LNCAP (cell line): Measurements from ENCODE around the gene ANXA6.

Experiments used
- TF ChIP-seq, protein P1 (sequence below): fragments of 450-650 bp; IDR thresholded peaks from 2 replicates; pipeline ENCODE4 v1.5.1; 2017; ENCODE audit warnings: mild to moderate bottlenecking

The ANXA6 gene

DNA sequence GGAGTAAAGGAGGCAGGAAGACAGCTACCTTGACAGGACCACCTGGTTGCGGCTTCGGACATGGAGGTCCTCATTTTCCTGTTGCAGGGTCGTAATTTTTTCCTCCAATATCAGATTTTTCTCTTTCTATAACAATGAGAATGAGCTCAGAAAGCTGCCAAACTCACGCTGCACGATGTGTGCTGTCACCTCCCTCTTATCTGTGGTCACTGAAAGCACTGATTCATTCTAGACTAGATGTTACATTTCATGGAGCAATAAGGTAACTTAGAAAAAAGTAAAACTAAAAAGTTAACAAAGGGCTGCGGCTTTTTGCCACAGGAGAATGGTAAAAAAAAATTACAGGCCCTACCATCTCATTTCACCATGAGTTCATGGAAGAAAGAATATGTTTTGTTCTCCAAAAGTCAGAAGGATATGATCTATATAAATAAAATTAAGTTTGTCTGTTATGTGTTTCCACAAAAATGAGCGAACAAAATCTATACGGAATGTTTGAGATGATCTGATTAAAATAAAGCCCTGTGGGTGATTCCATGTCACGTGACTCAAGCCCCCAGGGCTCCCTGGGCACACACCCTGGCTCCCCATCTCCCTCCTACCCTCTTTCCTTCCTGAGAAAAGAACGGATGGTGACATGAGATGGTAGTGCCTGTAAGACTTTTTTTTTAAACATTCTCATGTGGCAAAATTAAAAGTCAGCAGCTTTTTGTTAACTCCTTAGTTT is 26.9 kb upstream of the ANXA6 start:
- TF ChIP-seq, protein P1, sequence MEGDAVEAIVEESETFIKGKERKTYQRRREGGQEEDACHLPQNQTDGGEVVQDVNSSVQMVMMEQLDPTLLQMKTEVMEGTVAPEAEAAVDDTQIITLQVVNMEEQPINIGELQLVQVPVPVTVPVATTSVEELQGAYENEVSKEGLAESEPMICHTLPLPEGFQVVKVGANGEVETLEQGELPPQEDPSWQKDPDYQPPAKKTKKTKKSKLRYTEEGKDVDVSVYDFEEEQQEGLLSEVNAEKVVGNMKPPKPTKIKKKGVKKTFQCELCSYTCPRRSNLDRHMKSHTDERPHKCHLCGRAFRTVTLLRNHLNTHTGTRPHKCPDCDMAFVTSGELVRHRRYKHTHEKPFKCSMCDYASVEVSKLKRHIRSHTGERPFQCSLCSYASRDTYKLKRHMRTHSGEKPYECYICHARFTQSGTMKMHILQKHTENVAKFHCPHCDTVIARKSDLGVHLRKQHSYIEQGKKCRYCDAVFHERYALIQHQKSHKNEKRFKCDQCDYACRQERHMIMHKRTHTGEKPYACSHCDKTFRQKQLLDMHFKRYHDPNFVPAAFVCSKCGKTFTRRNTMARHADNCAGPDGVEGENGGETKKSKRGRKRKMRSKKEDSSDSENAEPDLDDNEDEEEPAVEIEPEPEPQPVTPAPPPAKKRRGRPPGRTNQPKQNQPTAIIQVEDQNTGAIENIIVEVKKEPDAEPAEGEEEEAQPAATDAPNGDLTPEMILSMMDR: no peak

DNA sequence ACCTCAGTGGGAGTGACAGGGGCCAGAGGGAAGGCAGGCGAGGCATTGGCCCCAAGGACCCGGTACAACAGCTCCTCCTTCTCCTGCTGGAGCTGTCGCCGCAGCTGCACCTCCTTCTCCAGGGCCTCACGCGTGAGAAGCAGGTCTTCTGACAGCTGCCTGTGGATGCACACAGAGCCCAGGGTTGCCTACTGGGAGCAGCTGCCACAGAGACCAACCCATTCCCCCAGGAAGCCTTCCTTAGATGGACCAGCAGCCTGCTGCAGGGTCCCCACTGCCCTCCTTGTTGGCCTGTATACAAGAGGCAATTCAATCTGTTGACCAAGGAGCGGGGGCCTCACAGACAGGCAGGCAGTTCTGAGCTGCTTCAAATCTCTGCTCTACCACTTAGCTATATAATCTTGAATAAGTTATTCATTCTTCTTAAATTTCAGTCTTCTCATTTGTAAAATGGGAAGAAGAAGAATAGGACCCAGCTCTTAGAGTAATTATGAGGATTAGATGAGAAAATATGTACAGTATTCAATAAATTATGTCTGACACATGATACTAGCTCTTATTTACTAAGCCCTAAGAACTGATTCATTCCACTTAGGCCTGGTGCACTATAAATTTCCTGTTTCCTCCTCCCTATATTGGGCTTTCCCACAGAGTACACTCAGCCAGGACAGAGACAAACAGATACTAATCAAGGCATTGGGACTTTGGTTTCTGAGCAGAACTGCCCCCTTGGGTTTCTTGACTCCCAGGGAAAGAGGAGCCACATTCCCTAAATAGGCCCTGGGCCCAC is 26.1 kb upstream of the ANXA6 start:
- TF ChIP-seq, protein P1: no peak

DNA sequence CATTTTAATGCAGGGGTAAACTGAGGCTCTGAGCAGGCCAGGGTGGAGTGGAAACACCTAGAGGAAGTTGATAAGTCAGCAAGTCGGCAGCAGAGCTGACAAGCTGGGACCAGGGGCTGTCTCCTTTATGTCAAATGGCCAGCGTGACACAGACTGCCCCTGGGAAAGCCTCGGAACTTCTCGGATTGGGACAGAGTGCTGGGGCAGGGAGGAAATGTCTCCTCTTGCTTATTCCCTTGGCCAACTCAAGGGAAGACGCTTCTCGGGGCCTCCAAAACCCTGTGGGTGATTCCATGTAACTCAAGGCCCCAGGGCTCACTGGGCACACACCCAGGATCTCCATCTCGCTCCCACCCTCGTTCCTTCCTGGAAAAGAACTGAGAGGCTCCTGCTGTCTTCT is 25.4 kb upstream of the ANXA6 start:
- TF ChIP-seq, protein P1: no peak

DNA sequence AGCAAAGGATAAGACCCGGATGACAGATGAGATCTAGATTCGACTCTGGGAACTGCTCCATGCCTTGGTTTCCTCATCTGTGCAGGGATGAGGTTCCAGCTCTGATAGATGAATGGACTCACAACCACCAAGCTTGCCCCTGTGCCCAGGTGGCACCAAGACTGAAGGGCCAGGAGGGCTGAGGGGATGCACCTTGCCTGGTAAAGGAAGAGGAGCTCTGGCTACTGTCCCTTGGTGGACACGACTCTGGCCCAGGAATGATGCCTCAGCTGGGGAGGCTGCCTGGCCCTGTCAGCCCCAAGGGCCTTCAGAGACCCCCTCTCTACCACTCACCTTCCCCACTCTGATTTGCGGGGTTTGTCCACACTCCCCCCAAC is 24.9 kb upstream of the ANXA6 start:
- TF ChIP-seq, protein P1: no peak

DNA sequence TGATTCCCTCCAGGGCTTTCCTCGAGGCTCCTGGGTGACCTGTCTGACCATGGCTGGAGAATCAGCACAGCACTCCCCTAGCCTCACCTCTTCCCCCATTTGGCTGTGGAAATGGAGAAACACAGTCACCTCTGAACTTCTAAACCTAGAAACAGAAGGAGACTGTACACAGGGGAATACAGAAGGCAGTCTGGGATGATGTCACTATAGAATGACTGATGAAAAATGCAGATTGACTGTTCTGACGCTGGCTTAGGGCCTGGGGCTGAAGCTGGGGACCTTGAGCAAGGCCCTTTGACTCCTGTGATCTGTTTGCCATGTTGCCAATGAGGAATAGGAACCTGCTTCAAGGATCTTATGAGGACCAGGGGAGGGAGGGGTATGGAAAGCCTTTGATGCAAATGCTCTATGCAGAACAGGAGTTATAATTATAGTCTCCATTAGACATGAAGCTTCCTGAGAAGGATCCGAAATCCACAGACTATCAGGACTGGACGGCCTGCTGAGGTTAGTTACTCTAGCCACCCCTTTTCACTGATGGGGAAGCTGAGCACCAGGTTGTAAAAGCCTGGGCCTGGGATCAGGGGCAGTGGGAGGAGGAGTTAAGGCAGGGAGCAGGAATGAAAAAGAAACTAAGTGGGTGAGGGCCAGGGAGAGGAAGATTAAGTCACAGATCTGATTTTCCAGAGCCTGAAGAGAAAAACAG is 24.4 kb upstream of the ANXA6 start:
- TF ChIP-seq, protein P1: no peak

DNA sequence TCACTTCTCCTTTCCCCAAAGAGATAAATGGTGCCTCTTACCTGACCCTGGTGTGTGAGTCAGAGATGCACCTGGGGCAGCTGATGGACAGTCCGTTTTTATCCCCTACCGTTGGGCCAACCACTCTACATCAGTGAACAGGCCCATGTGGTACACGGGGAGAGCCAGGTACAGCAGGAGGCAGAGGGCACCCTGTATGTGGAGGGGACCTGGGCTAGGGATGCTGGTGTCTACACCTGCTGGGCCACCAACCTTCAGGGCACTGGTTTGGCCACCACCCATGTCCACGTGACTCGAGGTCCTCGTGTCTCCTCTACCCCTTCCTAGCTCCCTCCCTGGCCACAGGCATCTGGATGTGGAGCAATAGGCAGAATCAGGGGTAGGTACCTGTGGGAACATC is 22.7 kb upstream of the ANXA6 start:
- TF ChIP-seq, protein P1: no peak

DNA sequence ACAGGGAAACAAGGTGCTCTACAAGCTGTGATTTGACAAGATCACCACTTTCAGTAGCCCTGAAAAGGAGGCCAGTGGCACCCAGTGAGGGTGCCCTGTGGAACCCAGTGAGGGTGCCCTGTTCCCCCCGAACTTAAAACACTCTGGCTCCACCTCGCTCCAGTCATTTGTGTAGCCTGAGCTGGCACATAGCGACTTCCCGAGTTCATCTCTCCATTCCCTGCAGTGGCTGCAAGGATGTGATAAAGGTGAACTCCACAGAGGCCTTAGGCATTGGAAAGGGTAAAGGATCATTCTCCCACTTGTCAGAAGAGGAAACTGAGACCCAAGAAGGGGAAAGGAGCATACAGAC is 21.9 kb upstream of the ANXA6 start:
- TF ChIP-seq, protein P1: no peak
